K562 (cell line): ENCODE data around the gene CTSF. TPM values are rescaled to one million over a fixed set of nuclear protein-coding genes. Genes with fewer than 3 reads are reported as not detected.

ENCODE experiments used
- BRD4 ChIP-seq: fragments of 200-600 bp; sonication (generic); IDR thresholded peaks from 2 replicates; pipeline ENCODE4 v1.6.1; 2017; ENCODE audit warnings: inconsistent platforms
- CTCFL ChIP-seq: IDR thresholded peaks from 2 replicates; pipeline ENCODE4 v1.6.1; 2011; ENCODE audit warnings: borderline replicate concordance, low read depth, mild to moderate bottlenecking, moderate library complexity, low read length; ENCODE audit not compliant: insufficient read depth, poor library complexity, severe bottlenecking
- DIDO1 ChIP-seq: fragments of 450-650 bp; IDR thresholded peaks from 2 replicates; pipeline ENCODE4 v1.6.1; 2016; ENCODE audit warnings: low read depth, missing biosample characterization, missing genetic modification characterization
- IRF2 ChIP-seq: sonication (generic); formaldehyde crosslinking; IDR thresholded peaks from 2 replicates; pipeline ENCODE4 v1.8.1; 2022; ENCODE audit warnings: mild to moderate bottlenecking, missing genetic modification reagents
- LCOR ChIP-seq: sonication (generic); formaldehyde crosslinking; IDR thresholded peaks from 2 replicates; pipeline ENCODE4 v1.8.0; 2022; ENCODE audit warnings: mild to moderate bottlenecking, missing genetic modification reagents
- PHB ChIP-seq: fragments of 250-450 bp; sonication (Bioruptor Pico); IDR thresholded peaks from 2 replicates; pipeline ENCODE4 v1.5.0; 2021
- POLR2AphosphoS2 ChIP-seq: IDR thresholded peaks from 2 replicates; pipeline ENCODE4 v1.6.1; 2012; ENCODE audit warnings: low read length, improper control_type of control experiment
- POLR3A ChIP-seq: IDR thresholded peaks from 2 replicates; pipeline ENCODE4 v1.6.1; 2011; ENCODE audit warnings: borderline replicate concordance, mild to moderate bottlenecking, moderate library complexity; ENCODE audit not compliant: insufficient read length, insufficient read depth; ENCODE audit errors: extremely low read depth
- SFPQ ChIP-seq: fragments of 200-400 bp; formaldehyde crosslinking; IDR thresholded peaks from 2 replicates; pipeline ENCODE4 v1.6.1; 2017; ENCODE audit warnings: mild to moderate bottlenecking, low read depth, low read length, moderate library complexity
- TCFL5 ChIP-seq: fragments of 250-450 bp; sonication (Bioruptor Pico); conservative IDR thresholded peaks from 2 replicates; pipeline ENCODE4 v1.6.1; 2021; ENCODE audit warnings: mild to moderate bottlenecking, moderate library complexity, matching md5 sums
- TEAD1 ChIP-seq, 2 experiments: fragments of 450-650 bp in 1 of 2; sonication (generic) in 1 of 2; formaldehyde crosslinking; IDR thresholded peaks; 2 replicates each; pipeline versions ENCODE4 v1.4.0 to v1.8.0; 2020 to 2022; ENCODE audit warnings: mild to moderate bottlenecking in 2 of 2, missing genetic modification reagents in 1 of 2
- ZHX1 ChIP-seq: fragments of 150-350 bp; conservative IDR thresholded peaks from 2 replicates; pipeline ENCODE4 v1.6.1; 2014; ENCODE audit warnings: low read length
- ZNF717 ChIP-seq: fragments of 250-450 bp; sonication (Bioruptor Pico); IDR thresholded peaks from 2 replicates; pipeline ENCODE4 v1.5.0; 2021
- polyA plus RNA-seq, 8 experiments: library from polyadenylated mRNA; depleted of rRNA in 4 of 8; stranded (reverse) in 5 of 8; unstranded in 3 of 8; fragments of >200 nt; fragmentation: Nextera tagmentation in 2 of 8; fragmentation: Illumina TruSeq in 1 of 8; extraction: Ambion mirVana in 2 of 8; extraction: Trizol in 1 of 8; gene quantifications; 2 replicates each; pipeline versions ENCODE4 v1.2.1 to v1.2.3, GENCODE V29; 2011 to 2014; ENCODE audit warnings: inconsistent platforms in 1 of 8, missing spikeins in 1 of 8
- total RNA-seq, 7 experiments: library from RNA; depleted of rRNA in 6 of 7; stranded (reverse); fragments of >200 nt in 6 of 7; fragmentation: Illumina TruSeq in 2 of 7; extraction: Trizol in 2 of 7; gene quantifications; 2 replicates each; pipeline versions ENCODE4 v1.2.1 to v1.2.3, GENCODE V29; 2011 to 2021; ENCODE audit warnings: low replicate concordance in 1 of 7
- TF ChIP-seq, protein P1 (sequence below): sonication (generic); formaldehyde crosslinking; IDR thresholded peaks from 2 replicates; pipeline ENCODE4 v1.8.0; 2022; ENCODE audit warnings: mild to moderate bottlenecking, missing genetic modification reagents
- TF ChIP-seq, protein P2 (sequence below): fragments of 250-450 bp; sonication (Bioruptor Pico); IDR thresholded peaks from 2 replicates; pipeline ENCODE4 v1.9.0; 2021; ENCODE audit warnings: mild to moderate bottlenecking

Gene CTSF
- total and polyA plus RNA-seq, 9 of the 15 experiments (the other 6 are each of a cell fraction or from before 2014, with no cell fraction given): 0.41 to 10.5 (median 3.8) TPM

- TF ChIP-seq ZHX1: no peak
- TF ChIP-seq POLR2AphosphoS2: no peak
- no peak for TF ChIP-seq POLR3A
- no peak for TF ChIP-seq DIDO1 (tag)
- TF ChIP-seq TCFL5 (CRISPR knock-in tag): no peak
- TF ChIP-seq, protein P1, sequence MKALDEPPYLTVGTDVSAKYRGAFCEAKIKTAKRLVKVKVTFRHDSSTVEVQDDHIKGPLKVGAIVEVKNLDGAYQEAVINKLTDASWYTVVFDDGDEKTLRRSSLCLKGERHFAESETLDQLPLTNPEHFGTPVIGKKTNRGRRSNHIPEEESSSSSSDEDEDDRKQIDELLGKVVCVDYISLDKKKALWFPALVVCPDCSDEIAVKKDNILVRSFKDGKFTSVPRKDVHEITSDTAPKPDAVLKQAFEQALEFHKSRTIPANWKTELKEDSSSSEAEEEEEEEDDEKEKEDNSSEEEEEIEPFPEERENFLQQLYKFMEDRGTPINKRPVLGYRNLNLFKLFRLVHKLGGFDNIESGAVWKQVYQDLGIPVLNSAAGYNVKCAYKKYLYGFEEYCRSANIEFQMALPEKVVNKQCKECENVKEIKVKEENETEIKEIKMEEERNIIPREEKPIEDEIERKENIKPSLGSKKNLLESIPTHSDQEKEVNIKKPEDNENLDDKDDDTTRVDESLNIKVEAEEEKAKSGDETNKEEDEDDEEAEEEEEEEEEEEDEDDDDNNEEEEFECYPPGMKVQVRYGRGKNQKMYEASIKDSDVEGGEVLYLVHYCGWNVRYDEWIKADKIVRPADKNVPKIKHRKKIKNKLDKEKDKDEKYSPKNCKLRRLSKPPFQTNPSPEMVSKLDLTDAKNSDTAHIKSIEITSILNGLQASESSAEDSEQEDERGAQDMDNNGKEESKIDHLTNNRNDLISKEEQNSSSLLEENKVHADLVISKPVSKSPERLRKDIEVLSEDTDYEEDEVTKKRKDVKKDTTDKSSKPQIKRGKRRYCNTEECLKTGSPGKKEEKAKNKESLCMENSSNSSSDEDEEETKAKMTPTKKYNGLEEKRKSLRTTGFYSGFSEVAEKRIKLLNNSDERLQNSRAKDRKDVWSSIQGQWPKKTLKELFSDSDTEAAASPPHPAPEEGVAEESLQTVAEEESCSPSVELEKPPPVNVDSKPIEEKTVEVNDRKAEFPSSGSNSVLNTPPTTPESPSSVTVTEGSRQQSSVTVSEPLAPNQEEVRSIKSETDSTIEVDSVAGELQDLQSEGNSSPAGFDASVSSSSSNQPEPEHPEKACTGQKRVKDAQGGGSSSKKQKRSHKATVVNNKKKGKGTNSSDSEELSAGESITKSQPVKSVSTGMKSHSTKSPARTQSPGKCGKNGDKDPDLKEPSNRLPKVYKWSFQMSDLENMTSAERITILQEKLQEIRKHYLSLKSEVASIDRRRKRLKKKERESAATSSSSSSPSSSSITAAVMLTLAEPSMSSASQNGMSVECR (CRISPR knock-in tag): peak; percentile 47; the same call in 1 of the 2 replicates
- no peak for TF ChIP-seq CTCFL
- TF ChIP-seq, protein P2, sequence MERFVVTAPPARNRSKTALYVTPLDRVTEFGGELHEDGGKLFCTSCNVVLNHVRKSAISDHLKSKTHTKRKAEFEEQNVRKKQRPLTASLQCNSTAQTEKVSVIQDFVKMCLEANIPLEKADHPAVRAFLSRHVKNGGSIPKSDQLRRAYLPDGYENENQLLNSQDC (CRISPR knock-in tag): no peak
- no peak for TF ChIP-seq BRD4
- TF ChIP-seq LCOR (CRISPR knock-in tag): no peak
- TF ChIP-seq IRF2 (CRISPR knock-in tag): no peak
- TF ChIP-seq SFPQ: no peak
- no peak for TF ChIP-seq ZNF717 (CRISPR knock-in tag)
- TF ChIP-seq PHB (CRISPR knock-in tag): no peak
- TF ChIP-seq TEAD1 (CRISPR knock-in tag; IDR thresholded peaks at IDR 0.05): peak in 1 of 2 experiments; percentile 87; a peak in 2 of 4 replicates
These were observed at the start of gene CTSF (continued) for GRCh38 chr11:66568124-66568916.
